PC-3 (cell line): ENCODE data around the gene ADAMTSL5.

Experiments
- CTCF ChIP-seq: fragments of 300-600 bp; sonication (generic); conservative IDR thresholded peaks from 2 replicates; pipeline ENCODE4 v1.5.1; 2017; ENCODE audit warnings: antibody characterized with exemption, low read depth, mild to moderate bottlenecking, low read length
- EZH2 ChIP-seq: fragments of 300-600 bp; sonication (generic); IDR thresholded peaks from one replicate; pipeline ENCODE4 v1.6.1; 2017; ENCODE audit warnings: antibody characterized with exemption, mild to moderate bottlenecking, low read length; ENCODE audit not compliant: unreplicated experiment

- TF ChIP-seq EZH2 (no peak), CTCF (no peak)
Measured at GRCh38 chr19:1516395-1516753, 3.6 kb upstream of the ADAMTSL5 start.
